Measurements from ENCODE around the gene DNAJC5.

The DNAJC5 gene

GRCh38 chr20:63881451-63882226 is 13.3 kb upstream of the DNAJC5 start:
- no peak overlapping the region for H3K4me3 ChIP-seq (ENCODE audit: low read depth, low read length)
- no peaks in the 10 kb centered on the region for H3K27me3 ChIP-seq (ENCODE audit: control insufficient read depth, insufficient read depth, low read length)
- peaks cover 48% of the 10 kb centered on the region for H3K36me3 ChIP-seq (ENCODE audit: control insufficient read depth, insufficient read depth, low read length)
- no peak overlapping the region for H3K9ac ChIP-seq (ENCODE audit: low read depth, low read length)
- H3K4me1 ChIP-seq (ENCODE audit: control insufficient read depth, insufficient read depth, low read length) = no peaks in the 10 kb centered on the region
- no peaks in the 10 kb centered on the region for H3K9me3 ChIP-seq (ENCODE audit: control insufficient read depth, insufficient read depth, low read length)

- H3K4me3 ChIP-seq (ENCODE audit: low read depth, low read length) = no peak overlapping the region
- H3K9me3 ChIP-seq (ENCODE audit: control insufficient read depth, insufficient read depth, low read length) = no peaks in the 10 kb centered on the region
- no peaks in the 10 kb centered on the region for H3K4me1 ChIP-seq (ENCODE audit: control insufficient read depth, insufficient read depth, low read length)
- H3K36me3 ChIP-seq (ENCODE audit: control insufficient read depth, insufficient read depth, low read length) = peaks cover 54% of the 10 kb centered on the region
- H3K27me3 ChIP-seq (ENCODE audit: control insufficient read depth, insufficient read depth, low read length) = no peaks in the 10 kb centered on the region
- no peak overlapping the region for H3K9ac ChIP-seq (ENCODE audit: low read depth, low read length)
Observed at GRCh38 chr20:63882257-63883200, 12.4 kb upstream of the DNAJC5 start.

DNA sequence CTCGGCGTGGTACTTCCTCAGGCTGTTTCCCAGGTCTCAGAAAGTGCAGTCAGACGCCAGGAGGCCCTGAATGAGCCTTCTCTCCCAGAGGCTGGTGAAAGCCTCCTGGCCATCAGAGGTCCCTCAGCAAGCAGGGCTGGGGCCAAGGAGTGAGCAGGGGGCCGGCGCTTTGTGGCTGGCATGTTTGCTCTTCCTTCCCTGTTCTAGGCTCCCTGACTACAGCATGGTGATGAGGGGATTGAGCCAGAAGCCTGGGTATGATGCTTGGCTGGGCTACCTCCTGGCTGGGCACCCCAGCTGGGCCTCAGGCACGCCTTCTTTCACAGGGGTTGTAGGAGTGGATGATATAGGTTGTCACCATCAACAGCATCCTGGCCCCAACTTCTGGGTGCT is 11.7 kb upstream of the DNAJC5 start:
- Histone ChIP-seq H3K36me3 (ENCODE audit: control insufficient read depth, insufficient read depth, low read length) (peaks cover 51% of the 10 kb centered on the region), H3K9ac (ENCODE audit: low read depth, low read length) (no peak overlapping the region), H3K4me3 (ENCODE audit: low read depth, low read length) (no peak overlapping the region), H3K27me3 (ENCODE audit: control insufficient read depth, insufficient read depth, low read length) (no peaks in the 10 kb centered on the region), H3K4me1 (ENCODE audit: control insufficient read depth, insufficient read depth, low read length) (no peaks in the 10 kb centered on the region), H3K9me3 (ENCODE audit: control insufficient read depth, insufficient read depth, low read length) (no peaks in the 10 kb centered on the region)

- H3K4me1 ChIP-seq (ENCODE audit: control insufficient read depth, insufficient read depth, low read length) = no peaks in the 10 kb centered on the region
- no peaks in the 10 kb centered on the region for H3K27me3 ChIP-seq (ENCODE audit: control insufficient read depth, insufficient read depth, low read length)
- H3K9ac ChIP-seq (ENCODE audit: low read depth, low read length) = no peak overlapping the region
- no peaks in the 10 kb centered on the region for H3K9me3 ChIP-seq (ENCODE audit: control insufficient read depth, insufficient read depth, low read length)
- H3K4me3 ChIP-seq (ENCODE audit: low read depth, low read length) = no peak overlapping the region
- peaks cover 47% of the 10 kb centered on the region for H3K36me3 ChIP-seq (ENCODE audit: control insufficient read depth, insufficient read depth, low read length)
Observed at GRCh38 chr20:63884506-63885263, 10.2 kb upstream of the DNAJC5 start.

GRCh38 chr20:63885264-63886053 is 9.5 kb upstream of the DNAJC5 start:
- no peak overlapping the region for H3K4me3 ChIP-seq (ENCODE audit: low read depth, low read length)
- H3K9ac ChIP-seq (ENCODE audit: low read depth, low read length) = no peak overlapping the region
- no peaks in the 10 kb centered on the region for H3K4me1 ChIP-seq (ENCODE audit: control insufficient read depth, insufficient read depth, low read length)
- peaks cover 52% of the 10 kb centered on the region for H3K36me3 ChIP-seq (ENCODE audit: control insufficient read depth, insufficient read depth, low read length)
- H3K9me3 ChIP-seq (ENCODE audit: control insufficient read depth, insufficient read depth, low read length) = no peaks in the 10 kb centered on the region
- no peaks in the 10 kb centered on the region for H3K27me3 ChIP-seq (ENCODE audit: control insufficient read depth, insufficient read depth, low read length)

DNA sequence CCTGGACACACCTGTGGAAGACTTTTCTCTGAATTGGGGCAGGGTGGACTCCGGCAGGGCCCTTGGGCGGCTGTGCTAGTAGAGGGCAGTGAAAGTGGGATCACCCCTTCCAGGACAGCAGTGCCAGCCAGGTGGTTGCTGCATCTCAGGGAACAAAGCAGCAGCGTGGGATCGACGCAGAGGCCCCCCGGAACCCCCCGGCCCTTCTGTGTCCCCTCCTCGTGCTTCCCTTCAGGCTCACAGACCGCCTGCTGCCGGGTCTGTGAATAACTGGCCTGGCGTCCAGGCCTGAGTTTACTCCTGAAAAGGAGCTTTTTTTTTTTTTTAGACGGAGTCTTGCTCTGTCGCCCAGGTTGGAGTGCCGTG is 8.9 kb upstream of the DNAJC5 start:
- Histone ChIP-seq H3K4me1 (ENCODE audit: control insufficient read depth, insufficient read depth, low read length) (no peaks in the 10 kb centered on the region), H3K36me3 (ENCODE audit: control insufficient read depth, insufficient read depth, low read length) (peaks cover 56% of the 10 kb centered on the region), H3K9me3 (ENCODE audit: control insufficient read depth, insufficient read depth, low read length) (no peaks in the 10 kb centered on the region), H3K4me3 (ENCODE audit: low read depth, low read length) (no peak overlapping the region), H3K27me3 (ENCODE audit: control insufficient read depth, insufficient read depth, low read length) (no peaks in the 10 kb centered on the region), H3K9ac (ENCODE audit: low read depth, low read length) (no peak overlapping the region)

DNA sequence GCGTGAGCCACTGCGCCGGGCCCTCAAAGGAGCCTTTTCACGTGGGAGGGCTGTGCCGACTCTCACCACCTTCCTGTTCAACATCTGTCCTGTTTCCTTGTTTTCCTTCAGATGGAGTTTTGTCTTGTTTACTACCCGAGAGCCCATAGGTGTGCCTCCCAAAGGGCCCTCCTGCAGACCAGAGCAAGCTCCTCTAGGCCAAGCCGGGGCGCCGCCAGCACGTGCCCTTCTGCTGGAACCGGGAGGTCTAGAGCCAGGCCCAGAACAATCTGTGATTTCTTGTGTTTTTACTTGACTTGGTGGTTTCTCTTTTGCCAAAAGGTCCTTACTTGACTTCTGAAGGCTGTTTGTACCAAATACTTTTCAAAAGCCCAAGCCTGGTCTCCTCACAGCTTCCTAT is 8.0 kb upstream of the DNAJC5 start:
- H3K36me3 ChIP-seq (ENCODE audit: control insufficient read depth, insufficient read depth, low read length) = peaks cover 58% of the 10 kb centered on the region
- H3K4me1 ChIP-seq (ENCODE audit: control insufficient read depth, insufficient read depth, low read length) = no peaks in the 10 kb centered on the region
- H3K27me3 ChIP-seq (ENCODE audit: control insufficient read depth, insufficient read depth, low read length) = no peaks in the 10 kb centered on the region
- H3K9me3 ChIP-seq (ENCODE audit: control insufficient read depth, insufficient read depth, low read length) = no peaks in the 10 kb centered on the region
- no peak overlapping the region for H3K4me3 ChIP-seq (ENCODE audit: low read depth, low read length)
- no peak overlapping the region for H3K9ac ChIP-seq (ENCODE audit: low read depth, low read length)

DNA sequence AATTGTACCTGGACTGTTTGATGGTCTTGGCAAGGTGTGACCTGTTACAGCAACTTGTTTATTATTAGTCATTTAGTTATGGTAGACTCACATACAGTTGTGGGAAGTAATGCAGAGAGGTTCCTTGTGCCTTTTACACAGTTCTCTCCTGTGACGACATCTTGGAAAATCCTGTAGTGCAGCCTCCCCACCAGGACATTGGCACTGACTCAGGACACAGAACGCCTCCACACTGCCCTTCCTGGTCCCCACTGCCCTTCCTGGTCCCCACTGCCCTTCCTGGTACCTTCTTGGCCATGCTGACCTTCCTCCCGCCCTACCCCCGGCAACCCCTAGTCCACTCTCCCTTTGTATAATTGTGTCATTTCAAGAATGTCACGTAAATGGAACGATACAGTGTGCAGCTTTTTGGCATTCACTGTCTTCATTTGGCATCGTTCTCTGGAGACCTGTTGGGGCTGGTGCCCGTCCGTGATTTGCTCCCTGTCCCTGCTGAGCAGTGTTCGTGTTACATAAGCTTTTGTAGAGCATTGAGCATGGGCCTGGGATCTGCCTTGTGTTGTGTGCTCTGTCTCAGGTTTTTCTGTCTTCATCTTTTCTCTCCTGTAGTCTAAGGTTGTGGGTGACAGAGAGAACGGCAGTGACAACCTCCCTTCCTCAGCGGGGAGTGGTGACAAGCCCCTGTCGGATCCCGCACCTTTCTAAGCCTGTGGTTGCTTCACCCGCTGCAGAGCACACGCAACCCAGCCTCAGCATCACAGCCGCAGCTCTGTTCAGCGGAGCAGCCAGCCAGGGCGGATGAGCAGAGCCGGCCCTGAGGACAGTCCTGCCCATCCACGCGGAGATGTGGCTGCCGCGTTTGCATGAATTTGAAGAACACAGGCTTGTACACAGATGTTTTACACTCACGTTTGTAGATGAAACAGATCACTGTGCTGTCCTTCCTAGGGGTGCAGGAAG is 5.4 kb upstream of the DNAJC5 start:
- Histone ChIP-seq H3K9me3 (ENCODE audit: control insufficient read depth, insufficient read depth, low read length) (no peaks in the 10 kb centered on the region), H3K9ac (ENCODE audit: low read depth, low read length) (no peak overlapping the region), H3K27me3 (ENCODE audit: control insufficient read depth, insufficient read depth, low read length) (no peaks in the 10 kb centered on the region), H3K4me1 (ENCODE audit: control insufficient read depth, insufficient read depth, low read length) (peaks cover 3% of the 10 kb centered on the region), H3K36me3 (ENCODE audit: control insufficient read depth, insufficient read depth, low read length) (peaks cover 36% of the 10 kb centered on the region), H3K4me3 (ENCODE audit: low read depth, low read length) (no peak overlapping the region)

GRCh38 chr20:63890201-63890576 is 4.7 kb upstream of the DNAJC5 start:
- Histone ChIP-seq H3K9me3 (ENCODE audit: control insufficient read depth, insufficient read depth, low read length) (no peaks in the 10 kb centered on the region), H3K4me1 (ENCODE audit: control insufficient read depth, insufficient read depth, low read length) (peaks cover 3% of the 10 kb centered on the region), H3K36me3 (ENCODE audit: control insufficient read depth, insufficient read depth, low read length) (peaks cover 30% of the 10 kb centered on the region), H3K4me3 (ENCODE audit: low read depth, low read length) (no peak overlapping the region), H3K9ac (ENCODE audit: low read depth, low read length) (no peak overlapping the region), H3K27me3 (ENCODE audit: control insufficient read depth, insufficient read depth, low read length) (no peaks in the 10 kb centered on the region)

DNA sequence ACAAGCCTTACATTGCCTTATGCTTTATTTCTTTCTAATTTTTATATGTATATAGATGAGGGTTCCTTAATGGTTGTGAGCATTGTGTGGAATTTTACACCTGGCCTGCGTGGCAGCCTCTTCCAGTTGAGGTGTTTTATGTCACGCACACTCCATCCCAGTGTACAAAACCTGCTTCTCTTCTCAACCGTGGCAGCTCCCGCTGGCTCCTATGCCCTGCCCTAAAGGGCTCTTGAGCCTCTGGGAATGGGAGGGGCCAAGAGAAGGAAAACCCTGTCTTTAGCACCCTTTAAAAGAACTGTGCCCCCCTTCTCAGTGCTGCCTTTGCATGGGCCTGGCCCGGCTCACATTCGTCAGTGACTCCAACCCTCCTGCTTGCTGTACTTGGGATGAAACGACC is 4.3 kb upstream of the DNAJC5 start:
- Histone ChIP-seq H3K9ac (ENCODE audit: low read depth, low read length) (no peak overlapping the region), H3K36me3 (ENCODE audit: control insufficient read depth, insufficient read depth, low read length) (peaks cover 29% of the 10 kb centered on the region), H3K9me3 (ENCODE audit: control insufficient read depth, insufficient read depth, low read length) (no peaks in the 10 kb centered on the region), H3K4me3 (ENCODE audit: low read depth, low read length) (no peak overlapping the region), H3K27me3 (ENCODE audit: control insufficient read depth, insufficient read depth, low read length) (no peaks in the 10 kb centered on the region), H3K4me1 (ENCODE audit: control insufficient read depth, insufficient read depth, low read length) (peaks cover 3% of the 10 kb centered on the region)
